Measurements from ENCODE around the gene ZMIZ2. TPM values are rescaled to one million over a fixed set of nuclear protein-coding genes. Genes with fewer than 3 reads are reported as not detected.

The ZMIZ2 gene
- total RNA-seq, 2 experiments from 2014 or later: 103 to 120 TPM

Other genes starting within 250 kb of the ZMIZ2 start
- not detected for gene NPC1L1, start 207.5 kb upstream of the ZMIZ2 start, total RNA-seq
- gene DDX56, start 174.9 kb upstream of the ZMIZ2 start, total RNA-seq: 100 to 1,000 TPM in 1 of 2 experiments, 10 to 100 TPM in 1; 97.4 to 102 TPM
- gene TMED4, start 166.6 kb upstream of the ZMIZ2 start, total RNA-seq: 10 to 100 TPM; 74.8 to 77.4 TPM
- gene OGDH, start 142.2 kb upstream of the ZMIZ2 start, total RNA-seq: 100 to 1,000 TPM; 134 to 136 TPM
- 1,000 to 10,000 TPM; 1,935 to 2,367 TPM for gene PPIA, start 47.8 kb downstream of the ZMIZ2 start, total RNA-seq
- 100 to 1,000 TPM; 302 to 331 TPM for gene H2AZ2, start 99.2 kb downstream of the ZMIZ2 start, total RNA-seq
- gene PURB, start 136.7 kb downstream of the ZMIZ2 start, total RNA-seq: 10 to 100 TPM; 33.4 to 35.4 TPM
- gene MYO1G, start 230.2 kb downstream of the ZMIZ2 start, total RNA-seq: 100 to 1,000 TPM; 502 to 567 TPM